Upper lobe of left lung (tissue), 6 donors: ENCODE results near the gene PRR20E. TPM values are rescaled to one million over a fixed set of nuclear protein-coding genes. Genes with fewer than 3 reads are reported as not detected.

ENCODE experiments used
- ATAC-seq, 2 donors: fragments of 200-7000 bp; cut with Tn5 transposase; one replicate each; pipeline ENCODE4 v1.9.1; 2022; ENCODE audit warnings: mild to moderate bottlenecking in 2 of 2, moderate library complexity in 2 of 2; ENCODE audit not compliant: low FRiP score in 2 of 2
- DNase-seq, 2 donors: peaks; one replicate each; pipeline ENCODE4 v3.0.0-alpha.2; 2019 to 2020
- H3K27ac ChIP-seq, 4 donors: fragments of 200-600 bp; sonication (generic); one replicate each; pipeline ENCODE4 v1.5.1; 2016 to 2019
- H3K27me3 ChIP-seq, 4 donors: fragments of 200-600 bp; sonication (generic); one replicate each; pipeline ENCODE4 v1.5.1; 2017 to 2019
- H3K36me3 ChIP-seq, 4 donors: fragments of 200-600 bp; sonication (generic); one replicate each; pipeline ENCODE4 v1.5.1; 2016 to 2019
- H3K4me1 ChIP-seq, 4 donors: fragments of 200-600 bp; sonication (generic); one replicate each; pipeline ENCODE4 v1.5.1; 2018 to 2019
- H3K4me3 ChIP-seq, 4 donors: fragments of 200-600 bp; sonication (generic); one replicate each; pipeline ENCODE4 v1.5.1; 2017 to 2019; ENCODE audit warnings: mild to moderate bottlenecking in 2 of 4, moderate library complexity in 1 of 4
- H3K9me3 ChIP-seq, 4 donors: fragments of 200-600 bp; sonication (generic); one replicate each; pipeline ENCODE4 v1.5.1; 2018 to 2019
- EP300 ChIP-seq, 4 donors: sonication (generic); formaldehyde crosslinking; IDR thresholded peaks; one replicate each; pipeline ENCODE4 v1.5.1; 2017; ENCODE audit warnings: antibody characterized with exemption in 4 of 4, control low read depth in 2 of 4
- POLR2A ChIP-seq, 4 donors: fragments of 450-650 bp; IDR thresholded peaks; one replicate each; pipeline ENCODE4 v1.5.1; 2016 to 2017; ENCODE audit warnings: antibody characterized with exemption in 4 of 4, mild to moderate bottlenecking in 2 of 4
- POLR2AphosphoS5 ChIP-seq, 2 donors: sonication (generic); formaldehyde crosslinking; IDR thresholded peaks; one replicate each; pipeline ENCODE4 v1.5.1; 2017; ENCODE audit warnings: antibody characterized with exemption in 2 of 2
- WGBS, 2 donors: methylation state at CpG; one replicate each; pipeline ENCODE4 v1.1.5; 2017 to 2018; 5-methylcytosine and 5-hydroxymethylcytosine counted together
- small RNA-seq, 4 donors: library from RNA; depleted of rRNA; stranded (forward); fragments of <200 nt; gene quantifications; one replicate each; pipeline ENCODE3, GENCODE V24; 2016
- total RNA-seq, 6 donors: library from RNA; depleted of rRNA in 4 of 6; stranded (reverse); fragments of >200 nt in 4 of 6; gene quantifications; one replicate each; pipeline versions ENCODE4 v1.1.0 to v1.2.1, GENCODE V29; 2016 to 2021
- TF ChIP-seq, protein P1 (sequence below), 6 experiments: fragments of 450-650 bp in 4 of 6; fragments of 200-600 bp in 2 of 6; sonication (generic) in 2 of 6; IDR thresholded peaks; one replicate each; pipeline ENCODE4 v1.5.1; 2016 to 2019; ENCODE audit warnings: antibody characterized with exemption in 6 of 6
- donor health status: DM: no; HTN: no; CAD: no; lungs with moderate emphysema.
- donor health status: DM: no; HTN: yes; CAD: no; lungs with severe emphysema.

Gene PRR20E
- total RNA-seq, 6 donors from 2014 or later, result not detected

DNA sequence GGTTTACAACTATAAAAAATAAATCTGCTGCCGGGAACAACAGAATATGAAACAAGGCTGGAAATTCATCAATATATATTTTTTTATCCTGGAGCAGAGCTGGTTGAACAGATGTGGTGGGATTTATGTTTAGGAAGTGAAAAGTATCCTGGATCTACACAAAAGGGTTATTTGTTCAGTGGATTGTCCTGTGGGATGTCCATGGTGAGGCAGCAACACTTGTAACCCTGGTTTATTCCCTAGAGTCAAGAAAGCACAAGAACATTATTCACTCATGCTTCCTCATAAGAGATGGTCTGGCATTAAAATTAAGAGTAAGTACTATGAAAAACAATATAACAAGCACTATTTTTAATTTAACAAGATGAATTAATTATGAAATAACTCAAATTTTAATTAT, 46.0 kb downstream of the PRR20E start:
- no peaks in the 10 kb centered on the region for H3K9me3 ChIP-seq
- no peaks in the 10 kb centered on the region for H3K36me3 ChIP-seq
- 83 to 95% methylated on average over 1 of the region's 1 CpG for WGBS, 2 donors
- TF ChIP-seq POLR2A (IDR thresholded peaks at IDR 0.05), result no peak
- no peak for TF ChIP-seq POLR2AphosphoS5 (IDR thresholded peaks at IDR 0.05)
- TF ChIP-seq, protein P1, sequence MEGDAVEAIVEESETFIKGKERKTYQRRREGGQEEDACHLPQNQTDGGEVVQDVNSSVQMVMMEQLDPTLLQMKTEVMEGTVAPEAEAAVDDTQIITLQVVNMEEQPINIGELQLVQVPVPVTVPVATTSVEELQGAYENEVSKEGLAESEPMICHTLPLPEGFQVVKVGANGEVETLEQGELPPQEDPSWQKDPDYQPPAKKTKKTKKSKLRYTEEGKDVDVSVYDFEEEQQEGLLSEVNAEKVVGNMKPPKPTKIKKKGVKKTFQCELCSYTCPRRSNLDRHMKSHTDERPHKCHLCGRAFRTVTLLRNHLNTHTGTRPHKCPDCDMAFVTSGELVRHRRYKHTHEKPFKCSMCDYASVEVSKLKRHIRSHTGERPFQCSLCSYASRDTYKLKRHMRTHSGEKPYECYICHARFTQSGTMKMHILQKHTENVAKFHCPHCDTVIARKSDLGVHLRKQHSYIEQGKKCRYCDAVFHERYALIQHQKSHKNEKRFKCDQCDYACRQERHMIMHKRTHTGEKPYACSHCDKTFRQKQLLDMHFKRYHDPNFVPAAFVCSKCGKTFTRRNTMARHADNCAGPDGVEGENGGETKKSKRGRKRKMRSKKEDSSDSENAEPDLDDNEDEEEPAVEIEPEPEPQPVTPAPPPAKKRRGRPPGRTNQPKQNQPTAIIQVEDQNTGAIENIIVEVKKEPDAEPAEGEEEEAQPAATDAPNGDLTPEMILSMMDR (IDR thresholded peaks at IDR 0.05), result no peak
- TF ChIP-seq EP300 (IDR thresholded peaks at IDR 0.05), result no peak
- ATAC-seq, result no peak
- no peak overlapping the region for H3K4me3 ChIP-seq
- H3K27ac ChIP-seq, result no peak overlapping the region
- no peak for DNase-seq
- no peaks in the 10 kb centered on the region for H3K27me3 ChIP-seq
- no peaks in the 10 kb centered on the region for H3K4me1 ChIP-seq

Small RNA genes within 50 kb of the gene (small RNA-seq; reads per million reads assigned to genes)
- 0 reads per million in 4 donors for gene PRR20FP

Other genes with a start within 250 kb of the PRR20E start
- gene PRR20A, start 26.3 kb upstream of the PRR20E start, total RNA-seq, result not detected
- not detected for gene PRR20B, start 19.7 kb upstream of the PRR20E start, total RNA-seq
- not detected for gene PRR20C, start 13.1 kb upstream of the PRR20E start, total RNA-seq
- gene PRR20D, start 6.6 kb upstream of the PRR20E start, total RNA-seq, result not detected